Measurements from ENCODE around the gene LYPLA2. TPM values are rescaled to one million over a fixed set of nuclear protein-coding genes. Genes with fewer than 3 reads are reported as not detected.

Gene LYPLA2
- total and polyA plus RNA-seq, 2 of the 8 experiments (the other 6 are each of a cell fraction or from before 2014, with no cell fraction given), result 138 to 211 TPM

DNA sequence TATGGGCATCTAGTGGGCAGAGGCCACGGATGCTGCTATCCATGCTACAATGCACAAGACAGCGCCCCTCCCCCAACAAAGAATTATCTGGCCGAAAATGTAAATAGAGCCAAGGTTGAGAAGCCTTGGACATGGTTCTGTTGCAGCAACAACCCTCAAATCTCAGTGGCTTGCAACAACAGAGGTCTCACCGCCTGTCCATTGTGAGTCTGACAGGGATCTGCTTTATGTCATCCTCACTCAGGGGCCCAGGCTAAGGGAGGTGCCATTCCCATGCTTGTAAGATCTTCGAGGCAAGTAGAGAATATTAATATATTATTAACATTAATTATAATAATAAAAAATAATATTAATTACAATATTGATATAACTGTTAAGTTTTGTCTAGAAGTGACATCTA lies 22.2 kb upstream of the LYPLA2 start (continued):
- TF ChIP-seq ASH2L (IDR thresholded peaks at IDR 0.05; ENCODE audit: low read length) (no peak), CBX8 (IDR thresholded peaks at IDR 0.05; ENCODE audit: borderline replicate concordance, low read depth, low read length) (no peak), CHD7 (IDR thresholded peaks at IDR 0.05; ENCODE audit: insufficient replicate concordance, low read length) (no peak), ATF3 (IDR thresholded peaks at IDR 0.05; ENCODE audit: insufficient read depth, low read depth, low read length) (no peak), POLR2A (IDR thresholded peaks at IDR 0.05; ENCODE audit: control extremely low read depth in 1 of 2, low read depth in 2 of 2, low read length in 2 of 2) (no peak), HDAC6 (IDR thresholded peaks at IDR 0.05; ENCODE audit: low read depth, low read length) (no peak)

Measured in H1 (cell line).